Neural progenitor cell (in vitro differentiated cells): ENCODE results near the gene EFCAB11. TPM values are rescaled to one million over a fixed set of nuclear protein-coding genes. Genes with fewer than 3 reads are reported as not detected.

Experiments
- DNase-seq: peaks from one replicate; pipeline ENCODE4 v3.0.0-alpha.2; 2016; ENCODE audit warnings: low spot score
- H2AFZ ChIP-seq: fragments of 200-600 bp; sonication (generic); replicated peaks from 2 replicates; pipeline ENCODE4 v1.6.1; 2016; ENCODE audit warnings: antibody characterized with exemption
- H3F3A ChIP-seq: fragments of 200-600 bp; sonication (generic); 2 replicates; pipeline ENCODE4 v1.6.1; 2016; ENCODE audit warnings: antibody characterized with exemption, low read depth
- H3K27ac ChIP-seq: fragments of 200-600 bp; sonication (generic); 2 replicates; pipeline ENCODE4 v1.5.1; 2016; ENCODE audit warnings: mild to moderate bottlenecking
- H3K27me3 ChIP-seq: fragments of 200-600 bp; sonication (generic); 2 replicates; pipeline ENCODE4 v1.6.1; 2016; ENCODE audit warnings: mild to moderate bottlenecking, moderate library complexity
- H3K36me3 ChIP-seq: fragments of 200-600 bp; sonication (generic); 2 replicates; pipeline ENCODE4 v1.5.1; 2016
- H3K4me1 ChIP-seq: fragments of 200-600 bp; sonication (generic); 2 replicates; pipeline ENCODE4 v1.6.1; 2016; ENCODE audit warnings: mixed run types
- H3K4me2 ChIP-seq: fragments of 200-600 bp; sonication (generic); 2 replicates; pipeline ENCODE4 v1.6.1; 2016
- H3K4me3 ChIP-seq: fragments of 200-600 bp; sonication (generic); 2 replicates; pipeline ENCODE4 v1.5.1; 2016
- H3K79me2 ChIP-seq: fragments of 200-600 bp; sonication (generic); 2 replicates; pipeline ENCODE4 v1.6.1; 2016; ENCODE audit warnings: low read depth
- H3K9ac ChIP-seq: fragments of 200-600 bp; sonication (generic); 2 replicates; pipeline ENCODE4 v1.6.1; 2016
- H3K9me3 ChIP-seq: fragments of 200-600 bp; sonication (generic); 2 replicates; pipeline ENCODE4 v1.5.1; 2016; ENCODE audit warnings: low read depth
- H4K20me1 ChIP-seq: fragments of 200-600 bp; sonication (generic); 2 replicates; pipeline ENCODE4 v1.6.1; 2016; ENCODE audit warnings: low read depth
- H3K27ac Mint-ChIP-seq: 3 replicates; pipeline ENCODE4 v1.8.0; 2021; ENCODE audit warnings: mixed read lengths
- H3K27me3 Mint-ChIP-seq: 2 replicates; pipeline ENCODE4 v1.8.0; 2022; ENCODE audit warnings: low read depth, mild to moderate bottlenecking, inconsistent platforms, moderate library complexity, mixed read lengths; ENCODE audit not compliant: insufficient read depth
- H3K36me3 Mint-ChIP-seq: 3 replicates; pipeline ENCODE4 v1.8.0; 2021; ENCODE audit warnings: mixed read lengths
- H3K4me1 Mint-ChIP-seq: 3 replicates; pipeline ENCODE4 v1.8.0; 2021; ENCODE audit warnings: mixed read lengths
- H3K4me3 Mint-ChIP-seq: 3 replicates; pipeline ENCODE4 v1.8.0; 2021; ENCODE audit warnings: mild to moderate bottlenecking, moderate library complexity, mixed read lengths
- H3K9me3 Mint-ChIP-seq: 3 replicates; pipeline ENCODE4 v1.8.0; 2020; ENCODE audit warnings: mixed read lengths
- EZH2 ChIP-seq: fragments of 200-600 bp; sonication (generic); IDR thresholded peaks from 2 replicates; pipeline ENCODE4 v1.6.1; 2017; ENCODE audit warnings: antibody characterized with exemption, mild to moderate bottlenecking, moderate library complexity
- EZH2phosphoT487 ChIP-seq: fragments of 200-600 bp; sonication (generic); IDR thresholded peaks from 2 replicates; pipeline ENCODE4 v1.6.1; 2017; ENCODE audit warnings: antibody characterized with exemption
- total RNA-seq: library from RNA; depleted of rRNA; stranded (reverse); fragments of >200 nt; gene quantifications from 2 replicates; pipeline ENCODE4 v1.2.3, GENCODE V29; 2015; ENCODE audit warnings: low replicate concordance
- TF ChIP-seq, protein P1 (sequence below): fragments of 200-600 bp; sonication (generic); IDR thresholded peaks from 2 replicates; pipeline ENCODE4 v1.5.1; 2017; ENCODE audit warnings: antibody characterized with exemption, mild to moderate bottlenecking

The EFCAB11 gene
- total RNA-seq, 1 donor from 2014 or later = 27.6 TPM

GRCh38 chr14:89926694-89927093 lies 27.8 kb downstream of the EFCAB11 start:
- no peaks in the 10 kb centered on the region for H3K9me3 ChIP-seq
- H3K79me2 ChIP-seq = no peaks in the 10 kb centered on the region
- no peaks in the 10 kb centered on the region for H3K36me3 ChIP-seq
- Mint-ChIP-seq H3K27ac (no peak overlapping the region), H3K27me3 (no peaks in the 10 kb centered on the region), H3K4me3 (no peak overlapping the region), H3K4me1 (no peaks in the 10 kb centered on the region), H3K9me3 (no peaks in the 10 kb centered on the region), H3K36me3 (peaks cover 13% of the 10 kb centered on the region)
- no peaks in the 10 kb centered on the region for H3K27me3 ChIP-seq
- TF ChIP-seq, protein P1, sequence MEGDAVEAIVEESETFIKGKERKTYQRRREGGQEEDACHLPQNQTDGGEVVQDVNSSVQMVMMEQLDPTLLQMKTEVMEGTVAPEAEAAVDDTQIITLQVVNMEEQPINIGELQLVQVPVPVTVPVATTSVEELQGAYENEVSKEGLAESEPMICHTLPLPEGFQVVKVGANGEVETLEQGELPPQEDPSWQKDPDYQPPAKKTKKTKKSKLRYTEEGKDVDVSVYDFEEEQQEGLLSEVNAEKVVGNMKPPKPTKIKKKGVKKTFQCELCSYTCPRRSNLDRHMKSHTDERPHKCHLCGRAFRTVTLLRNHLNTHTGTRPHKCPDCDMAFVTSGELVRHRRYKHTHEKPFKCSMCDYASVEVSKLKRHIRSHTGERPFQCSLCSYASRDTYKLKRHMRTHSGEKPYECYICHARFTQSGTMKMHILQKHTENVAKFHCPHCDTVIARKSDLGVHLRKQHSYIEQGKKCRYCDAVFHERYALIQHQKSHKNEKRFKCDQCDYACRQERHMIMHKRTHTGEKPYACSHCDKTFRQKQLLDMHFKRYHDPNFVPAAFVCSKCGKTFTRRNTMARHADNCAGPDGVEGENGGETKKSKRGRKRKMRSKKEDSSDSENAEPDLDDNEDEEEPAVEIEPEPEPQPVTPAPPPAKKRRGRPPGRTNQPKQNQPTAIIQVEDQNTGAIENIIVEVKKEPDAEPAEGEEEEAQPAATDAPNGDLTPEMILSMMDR = no peak
- DNase-seq = no peak
- no peaks in the 10 kb centered on the region for H4K20me1 ChIP-seq
- H3K4me2 ChIP-seq = no peak overlapping the region
- no peaks in the 10 kb centered on the region for H3F3A ChIP-seq
- no peak overlapping the region for H3K27ac ChIP-seq
- H3K9ac ChIP-seq = no peak overlapping the region
- no peak overlapping the region for H2AFZ ChIP-seq
- H3K4me1 ChIP-seq = no peaks in the 10 kb centered on the region
- no peak overlapping the region for H3K4me3 ChIP-seq

- no peak for DNase-seq
Measured at GRCh38 chr14:89924268-89924667, 30.3 kb downstream of the EFCAB11 start.

GRCh38 chr14:89922031-89922907 lies 32.3 kb downstream of the EFCAB11 start:
- H3K4me2 ChIP-seq = no peak overlapping the region
- no peaks in the 10 kb centered on the region for H4K20me1 ChIP-seq
- TF ChIP-seq, protein P1 = no peak
- TF ChIP-seq EZH2 = no peak
- TF ChIP-seq EZH2phosphoT487 = no peak
- Mint-ChIP-seq H3K27ac (no peak overlapping the region), H3K27me3 (no peaks in the 10 kb centered on the region), H3K4me1 (peaks cover 8% of the 10 kb centered on the region), H3K9me3 (no peaks in the 10 kb centered on the region), H3K4me3 (no peak overlapping the region), H3K36me3 (peaks cover 5% of the 10 kb centered on the region)
- H3K79me2 ChIP-seq = no peaks in the 10 kb centered on the region
- H3K9me3 ChIP-seq = no peaks in the 10 kb centered on the region
- no peak for DNase-seq
- H3K4me1 ChIP-seq = no peaks in the 10 kb centered on the region
- no peak overlapping the region for H3K4me3 ChIP-seq
- no peaks in the 10 kb centered on the region for H3K27me3 ChIP-seq
- no peaks in the 10 kb centered on the region for H3K36me3 ChIP-seq
- no peak overlapping the region for H2AFZ ChIP-seq
- H3F3A ChIP-seq = no peaks in the 10 kb centered on the region
- H3K27ac ChIP-seq = no peak overlapping the region
- H3K9ac ChIP-seq = no peak overlapping the region

More at GRCh38 chr14:89924268-89924667, 30.3 kb downstream of the EFCAB11 start:
- H3K27ac Mint-ChIP-seq = no peak overlapping the region
- Histone ChIP-seq H3F3A (no peaks in the 10 kb centered on the region), H3K4me2 (no peak overlapping the region), H3K27ac (no peak overlapping the region), H3K9ac (no peak overlapping the region), H3K36me3 (no peaks in the 10 kb centered on the region), H3K27me3 (no peaks in the 10 kb centered on the region), H3K9me3 (no peaks in the 10 kb centered on the region), H4K20me1 (no peaks in the 10 kb centered on the region), H2AFZ (no peak overlapping the region), H3K79me2 (no peaks in the 10 kb centered on the region), H3K4me1 (no peaks in the 10 kb centered on the region), H3K4me3 (no peak overlapping the region)
- H3K27me3 Mint-ChIP-seq = no peaks in the 10 kb centered on the region
- no peak overlapping the region for H3K4me3 Mint-ChIP-seq
- no peaks in the 10 kb centered on the region for H3K9me3 Mint-ChIP-seq
- H3K4me1 Mint-ChIP-seq = peaks cover 3% of the 10 kb centered on the region
- H3K36me3 Mint-ChIP-seq = peaks cover 5% of the 10 kb centered on the region
- no peak for TF ChIP-seq EZH2phosphoT487
- TF ChIP-seq, protein P1 = no peak
- no peak for TF ChIP-seq EZH2
